ENCODE results near the gene RBMS3.
"Not testable (repeated sequence)": the region's sequence is repeated elsewhere in the genome, so short reads cannot be mapped to it uniquely, and the experiment has no call there.

Gene RBMS3

GRCh38 chr3:30017901-30018300 lies 737.0 kb downstream of the RBMS3 start:
- no peak for DNase-seq (ENCODE audit: low read depth in 2 of 2)

DNA sequence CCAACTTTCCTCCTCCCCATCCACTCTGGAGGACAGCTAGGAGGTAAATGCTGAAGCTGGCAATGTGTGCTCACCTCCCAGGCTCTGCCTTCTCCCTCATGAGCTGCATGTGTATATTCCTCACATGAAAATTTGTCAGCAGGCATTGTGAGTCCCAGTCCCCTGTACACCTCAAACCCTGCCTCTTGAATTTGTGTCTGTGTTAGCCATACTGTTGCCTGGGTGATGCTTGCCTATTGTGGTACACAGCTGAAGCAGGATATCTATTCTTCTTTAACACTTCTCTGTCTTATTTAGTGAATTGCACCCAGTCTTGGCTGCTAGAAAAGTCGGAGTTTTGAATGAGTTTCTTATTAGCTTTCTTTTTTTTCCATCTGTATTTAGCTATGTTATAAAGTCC lies 739.5 kb downstream of the RBMS3 start:
- no peak for DNase-seq (ENCODE audit: low read depth in 2 of 2)

DNA sequence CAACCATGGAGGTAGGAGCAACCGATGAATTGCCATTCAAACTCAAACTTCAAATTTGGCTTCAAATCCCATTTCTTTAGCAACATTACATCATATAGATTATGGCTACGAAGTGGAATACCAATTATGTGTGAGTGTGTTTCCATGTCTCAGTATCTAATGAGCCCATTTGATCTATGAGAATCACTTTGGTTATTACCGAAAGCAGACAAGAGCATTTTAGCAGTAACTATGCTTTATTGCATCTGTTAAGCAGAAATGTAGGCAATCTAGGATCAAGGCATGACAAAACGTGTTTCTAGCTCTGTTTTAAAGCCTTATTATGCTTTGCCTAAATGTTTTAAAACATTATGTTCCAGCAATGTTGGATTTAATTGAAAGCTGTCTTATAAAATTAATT lies 743.6 kb downstream of the RBMS3 start:
- DNase-seq (ENCODE audit: low read depth in 2 of 2), result no peak

DNA sequence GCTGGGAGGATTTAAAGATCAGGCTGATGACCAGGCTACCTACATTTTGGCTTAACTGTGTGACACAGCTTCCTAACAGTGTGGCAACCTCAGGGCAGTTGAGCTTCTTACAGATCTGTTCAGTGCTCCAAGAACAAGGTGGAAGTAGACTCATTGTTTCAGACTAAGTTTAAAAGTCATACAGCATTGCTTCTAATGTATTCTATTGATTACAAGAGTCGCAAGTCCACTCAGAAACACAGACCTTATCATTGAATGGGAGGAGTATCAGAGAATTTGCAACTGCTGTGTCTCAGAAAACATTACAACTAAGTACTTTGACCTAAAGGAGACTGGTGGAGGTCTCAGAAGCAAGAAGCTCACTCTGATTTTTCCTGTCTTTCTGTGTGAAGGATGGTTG lies 746.0 kb downstream of the RBMS3 start:
- no peak for DNase-seq (ENCODE audit: low read depth in 2 of 2)

- DNase-seq (ENCODE audit: low read depth in 2 of 2), result no peak
Measured at GRCh38 chr3:30034246-30034991, 753.5 kb downstream of the RBMS3 start.

GRCh38 chr3:30035935-30036567 lies 755.2 kb downstream of the RBMS3 start:
- DNase-seq (ENCODE audit: low read depth in 2 of 2), result no peak

- DNase-seq (ENCODE audit: low read depth in 2 of 2), result no peak
Measured at GRCh38 chr3:30040126-30040525, 759.3 kb downstream of the RBMS3 start.

DNA sequence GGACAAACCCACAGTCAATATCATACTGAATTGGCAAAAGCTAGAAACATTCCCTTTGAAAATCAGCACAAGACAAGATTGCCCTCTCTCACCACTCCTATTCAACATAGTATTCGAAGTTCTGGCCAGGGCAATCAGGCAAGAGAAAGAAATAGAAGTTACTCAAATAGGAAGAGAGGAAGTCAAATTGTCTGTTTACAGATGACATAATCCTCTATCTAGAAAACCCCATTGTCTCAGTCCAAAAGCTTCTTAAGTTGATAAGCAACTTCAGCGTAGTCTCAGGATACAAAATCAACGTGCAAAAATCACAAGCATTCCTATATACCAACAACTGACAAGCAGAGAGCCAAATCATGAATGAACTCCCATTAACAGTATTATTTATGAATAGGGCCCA lies 760.6 kb downstream of the RBMS3 start:
- DNase-seq (ENCODE audit: low read depth in 2 of 2), result not testable (repeated sequence)

DNA sequence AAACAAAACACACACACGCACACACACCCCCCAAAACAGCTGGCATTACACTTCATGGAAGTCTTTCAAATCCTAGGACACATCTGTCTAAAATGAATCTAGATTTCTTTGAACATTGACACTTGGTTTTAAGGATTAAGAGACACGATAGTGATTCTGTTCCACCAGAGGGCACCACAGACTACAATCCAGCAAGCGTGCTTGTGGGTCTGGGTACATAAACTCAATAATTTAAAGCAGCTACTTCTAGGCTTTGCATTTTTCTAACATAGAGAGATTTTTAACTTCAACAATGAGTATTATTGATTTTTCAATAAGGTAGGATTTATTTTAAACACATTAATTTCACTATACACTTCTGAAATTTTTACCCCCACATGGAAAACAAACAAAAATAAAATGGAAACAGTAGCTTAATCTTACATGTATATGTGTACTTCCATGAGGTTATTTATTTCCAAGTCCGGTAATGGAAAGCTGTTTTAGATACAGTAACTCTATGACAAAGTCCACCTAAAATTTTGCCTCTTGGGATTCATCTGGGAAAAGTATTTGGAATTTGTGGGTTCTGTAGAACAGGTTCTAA lies 761.5 kb downstream of the RBMS3 start:
- peak; percentile 47 to 48 for DNase-seq (ENCODE audit: low read depth in 2 of 2)

DNA sequence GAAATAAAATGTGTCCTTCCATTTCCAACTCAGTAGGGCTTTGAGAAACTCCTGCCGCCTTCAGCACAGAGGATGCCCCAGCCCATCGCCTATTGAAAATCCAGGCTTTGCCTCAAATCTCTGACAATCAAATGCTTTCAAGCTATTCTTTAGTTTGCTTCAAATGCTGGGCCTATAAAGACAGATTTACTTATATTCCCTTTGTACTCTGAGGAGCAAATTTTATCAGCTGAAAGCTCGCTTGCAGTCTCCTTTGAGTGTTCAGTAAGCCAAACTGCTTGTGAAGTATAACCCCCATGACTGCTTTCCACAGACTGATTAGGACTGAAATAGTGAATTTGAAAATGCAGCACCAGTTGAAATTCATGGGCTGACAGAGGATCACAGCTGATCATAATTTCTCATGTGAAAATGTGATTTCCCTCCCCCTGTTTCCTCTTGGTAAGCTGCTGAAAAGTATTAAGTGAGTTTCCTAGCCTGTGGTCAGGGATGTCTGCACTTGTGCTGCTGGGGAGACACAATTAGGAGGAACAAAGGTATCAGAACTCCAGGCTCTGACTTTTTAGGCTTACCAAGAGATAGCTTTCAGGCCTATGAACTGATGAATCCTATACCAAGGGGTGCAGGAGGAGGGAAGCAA lies 762.2 kb downstream of the RBMS3 start:
- no peak for DNase-seq (ENCODE audit: low read depth in 2 of 2)

GRCh38 chr3:30044515-30044914 lies 763.6 kb downstream of the RBMS3 start:
- no peak for DNase-seq (ENCODE audit: low read depth in 2 of 2)

DNA sequence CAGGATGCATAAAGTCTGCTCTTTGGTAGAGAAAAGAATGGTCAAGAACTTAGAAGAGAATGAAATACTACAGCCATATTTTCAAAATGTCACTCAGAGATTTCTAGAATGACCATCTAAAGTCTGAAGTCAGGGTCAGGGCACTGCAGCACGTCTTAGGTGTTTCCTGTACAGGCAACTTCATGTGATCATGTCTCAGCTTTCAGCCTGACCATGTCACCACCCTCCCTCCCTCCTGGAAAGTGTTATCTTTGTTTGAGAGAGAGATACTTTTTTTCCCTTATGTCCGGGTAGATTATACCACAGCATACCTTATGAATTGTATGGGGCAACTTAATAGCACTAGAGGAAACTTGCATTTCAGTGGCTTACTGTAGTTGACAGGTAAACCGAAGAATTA lies 767.6 kb downstream of the RBMS3 start:
- no peak for DNase-seq (ENCODE audit: low read depth in 2 of 2)

GRCh38 chr3:30050116-30050515 lies 769.2 kb downstream of the RBMS3 start:
- DNase-seq (ENCODE audit: low read depth in 2 of 2), result not testable (repeated sequence)

GRCh38 chr3:30059240-30059639 lies 778.4 kb downstream of the RBMS3 start:
- DNase-seq (ENCODE audit: low read depth in 2 of 2), result no peak
